Neural cell (in vitro differentiated cells): ENCODE measurements around the gene GPR63. TPM values are rescaled to one million over a fixed set of nuclear protein-coding genes. Genes with fewer than 3 reads are reported as not detected.
A peak's percentile ranks its signal among the peaks of the same experiment; 100 is the strongest.

Experiments
- H2AFZ ChIP-seq: fragments of 200-600, 300-800 bp; sonication (generic), shearing (Covaris generic); 2 replicates; pipeline ENCODE4 v1.6.0; 2014; ENCODE audit warnings: low read depth, mild to moderate bottlenecking, antibody characterized with exemption, low read length, moderate library complexity
- H3F3A ChIP-seq: fragments of 200-600 bp; shearing (Covaris generic); 2 replicates; pipeline ENCODE4 v1.6.1; 2016; ENCODE audit warnings: mild to moderate bottlenecking, moderate library complexity, mixed read lengths, antibody characterized with exemption, low read length; ENCODE audit not compliant: insufficient read depth, poor library complexity, severe bottlenecking
- H3K27ac ChIP-seq: fragments of 200-600, 300-800 bp; sonication (generic), shearing (Covaris generic); 2 replicates; pipeline ENCODE4 v1.5.1; 2014; ENCODE audit warnings: mild to moderate bottlenecking, low read length, moderate library complexity
- H3K27me3 ChIP-seq: fragments of 300-800, 200-600 bp; sonication (generic), shearing (Covaris generic); 2 replicates; pipeline ENCODE4 v1.6.0; 2014; ENCODE audit warnings: mild to moderate bottlenecking, low read depth, low read length, moderate library complexity; ENCODE audit not compliant: insufficient read depth
- H3K36me3 ChIP-seq: fragments of 300-800, 200-600 bp; sonication (generic), shearing (Covaris generic); 2 replicates; pipeline ENCODE4 v1.5.1; 2014; ENCODE audit warnings: mild to moderate bottlenecking, antibody characterized with exemption, low read length, moderate library complexity; ENCODE audit not compliant: insufficient read depth
- H3K4me2 ChIP-seq: fragments of 300-800, 200-600 bp; sonication (generic), shearing (Covaris generic); 2 replicates; pipeline ENCODE4 v1.6.0; 2014; ENCODE audit warnings: mild to moderate bottlenecking, low read length
- H3K4me3 ChIP-seq: fragments of 300-800, 200-600 bp; sonication (generic), shearing (Covaris generic); 2 replicates; pipeline ENCODE4 v1.5.1; 2014; ENCODE audit warnings: mild to moderate bottlenecking, low read length, moderate library complexity
- H3K79me2 ChIP-seq: fragments of 200-600 bp; shearing (Covaris generic); replicated peaks from 2 replicates; pipeline ENCODE4 v1.6.0; 2014; ENCODE audit warnings: mild to moderate bottlenecking, low read length, moderate library complexity; ENCODE audit not compliant: insufficient read depth
- H3K9ac ChIP-seq: fragments of 300-800, 200-600 bp; sonication (generic), shearing (Covaris generic); 2 replicates; pipeline ENCODE4 v1.6.1; 2016; ENCODE audit warnings: mild to moderate bottlenecking, low read length, mixed read lengths
- H3K9me2 ChIP-seq: fragments of 200-600 bp; shearing (Covaris generic); 2 replicates; pipeline ENCODE4 v1.6.1; 2016; ENCODE audit warnings: mild to moderate bottlenecking, low read length, mixed read lengths; ENCODE audit not compliant: insufficient read depth
- H3K9me3 ChIP-seq: fragments of 200-600, 300-800 bp; sonication (generic), shearing (Covaris generic); 2 replicates; pipeline ENCODE4 v1.6.1; 2016; ENCODE audit warnings: mild to moderate bottlenecking, mixed run types, low read length, moderate library complexity, mixed read lengths
- H4K20me1 ChIP-seq: fragments of 200-600 bp; shearing (Covaris generic); 2 replicates; pipeline ENCODE4 v1.6.1; 2016; ENCODE audit warnings: mild to moderate bottlenecking, mixed run types; ENCODE audit not compliant: insufficient read depth
- EP300 ChIP-seq: fragments of 450-650 bp; conservative IDR thresholded peaks from 2 replicates; pipeline ENCODE4 v1.6.1; 2014; ENCODE audit warnings: antibody characterized with exemption, mild to moderate bottlenecking, moderate library complexity; ENCODE audit not compliant: poor library complexity, severe bottlenecking
- EZH2 ChIP-seq: fragments of 200-600, 300-800 bp; shearing (Covaris generic), sonication (generic); IDR thresholded peaks from 2 replicates; pipeline ENCODE4 v1.6.1; 2014; ENCODE audit warnings: antibody characterized with exemption, low read length, borderline replicate concordance, mild to moderate bottlenecking; ENCODE audit not compliant: insufficient read depth, poor library complexity, severe bottlenecking
- MXI1 ChIP-seq: fragments of 450-650 bp; conservative IDR thresholded peaks from 2 replicates; pipeline ENCODE4 v1.6.1; 2014; ENCODE audit warnings: antibody characterized with exemption, mild to moderate bottlenecking; ENCODE audit not compliant: poor library complexity, severe bottlenecking
- POLR2AphosphoS5 ChIP-seq: IDR thresholded peaks from 2 replicates; pipeline ENCODE4 v1.6.1; 2012
- RAD21 ChIP-seq: fragments of 450-650 bp; conservative IDR thresholded peaks from 2 replicates; pipeline ENCODE4 v1.6.1; 2014; ENCODE audit warnings: antibody characterized with exemption, mild to moderate bottlenecking, moderate library complexity
- SMC3 ChIP-seq: fragments of 450-650 bp; conservative IDR thresholded peaks from 2 replicates; pipeline ENCODE4 v1.6.1; 2014; ENCODE audit warnings: antibody characterized with exemption, mild to moderate bottlenecking, moderate library complexity; ENCODE audit not compliant: poor library complexity
- TAF1 ChIP-seq: IDR thresholded peaks from 2 replicates; pipeline ENCODE4 v1.6.1; 2012; ENCODE audit warnings: low read depth
- polyA plus RNA-seq: library from polyadenylated mRNA; depleted of rRNA; stranded (reverse); fragments of >200 nt; gene quantifications from 2 replicates; pipeline ENCODE4 v1.2.3, GENCODE V29; 2014
- TF ChIP-seq, protein P1 (sequence below): fragments of 450-650 bp; IDR thresholded peaks from 2 replicates; pipeline ENCODE4 v1.5.1; 2014; ENCODE audit warnings: antibody characterized with exemption, mild to moderate bottlenecking, moderate library complexity; ENCODE audit not compliant: poor library complexity, severe bottlenecking
- TF ChIP-seq, protein P2 (sequence below): IDR thresholded peaks from 2 replicates; pipeline ENCODE4 v1.6.1; 2012; ENCODE audit warnings: borderline replicate concordance

GPR63 gene
- polyA plus RNA-seq, 1 donor from 2014 or later = 1.6 TPM

DNA sequence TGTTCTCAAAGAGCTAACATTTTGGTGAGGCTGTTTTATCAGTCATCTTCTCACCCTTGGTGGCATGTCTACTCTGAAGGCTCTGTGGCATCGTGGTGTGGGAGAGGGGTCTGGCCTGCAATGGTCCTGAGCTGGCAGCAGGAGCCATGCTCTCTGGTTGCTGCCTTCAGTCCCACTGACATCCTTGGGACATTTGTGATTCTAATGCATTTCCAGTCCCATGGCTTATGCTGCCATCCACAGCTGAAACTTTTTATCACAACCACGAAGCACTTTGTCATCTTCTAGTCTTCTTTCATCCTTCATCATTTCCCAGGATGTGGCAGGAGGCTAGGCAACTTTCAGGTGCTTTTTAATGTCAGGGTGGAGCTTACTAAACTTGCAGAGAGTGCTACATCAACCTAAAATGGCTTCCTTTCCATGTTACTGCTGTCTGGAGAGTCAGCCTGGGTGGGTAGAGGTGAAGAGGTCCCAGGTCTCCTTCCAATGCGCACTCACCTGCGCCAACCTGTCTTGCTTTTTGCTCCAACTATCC, 77.1 kb downstream of the GPR63 start:
- no peaks in the 10 kb centered on the region for H3K27me3 ChIP-seq

DNA sequence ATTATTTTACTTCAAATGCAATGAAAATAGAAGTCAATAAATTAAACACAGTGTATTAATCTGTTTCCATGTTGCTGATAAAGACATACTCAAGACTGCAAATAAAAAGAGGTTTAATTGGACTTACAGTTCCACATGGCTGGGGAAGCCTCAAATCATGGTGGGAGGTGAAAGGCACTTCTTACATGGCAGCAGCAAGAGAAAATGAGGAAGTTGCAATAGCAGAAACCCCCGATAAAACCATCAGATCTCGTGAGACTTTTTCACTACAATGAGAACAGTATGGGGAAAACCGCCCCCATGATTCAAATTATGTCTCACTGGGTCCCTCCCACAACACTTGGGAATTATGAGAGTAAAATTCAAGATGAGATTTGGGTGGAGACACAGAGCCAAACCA, 82.2 kb downstream of the GPR63 start:
- Histone ChIP-seq H3K4me2 (no peak overlapping the region), H3K79me2 (no peaks in the 10 kb centered on the region), H4K20me1 (no peaks in the 10 kb centered on the region), H3F3A (no peaks in the 10 kb centered on the region), H3K9me3 (no peaks in the 10 kb centered on the region), H3K27ac (no peak overlapping the region), H3K27me3 (no peaks in the 10 kb centered on the region), H3K9me2 (no peaks in the 10 kb centered on the region), H3K4me3 (no peak overlapping the region), H3K36me3 (no peaks in the 10 kb centered on the region), H3K9ac (no peak overlapping the region), H2AFZ (no peak overlapping the region)
- TF ChIP-seq SMC3 = no peak
- TF ChIP-seq TAF1 = no peak
- no peak for TF ChIP-seq MXI1
- TF ChIP-seq, protein P1, sequence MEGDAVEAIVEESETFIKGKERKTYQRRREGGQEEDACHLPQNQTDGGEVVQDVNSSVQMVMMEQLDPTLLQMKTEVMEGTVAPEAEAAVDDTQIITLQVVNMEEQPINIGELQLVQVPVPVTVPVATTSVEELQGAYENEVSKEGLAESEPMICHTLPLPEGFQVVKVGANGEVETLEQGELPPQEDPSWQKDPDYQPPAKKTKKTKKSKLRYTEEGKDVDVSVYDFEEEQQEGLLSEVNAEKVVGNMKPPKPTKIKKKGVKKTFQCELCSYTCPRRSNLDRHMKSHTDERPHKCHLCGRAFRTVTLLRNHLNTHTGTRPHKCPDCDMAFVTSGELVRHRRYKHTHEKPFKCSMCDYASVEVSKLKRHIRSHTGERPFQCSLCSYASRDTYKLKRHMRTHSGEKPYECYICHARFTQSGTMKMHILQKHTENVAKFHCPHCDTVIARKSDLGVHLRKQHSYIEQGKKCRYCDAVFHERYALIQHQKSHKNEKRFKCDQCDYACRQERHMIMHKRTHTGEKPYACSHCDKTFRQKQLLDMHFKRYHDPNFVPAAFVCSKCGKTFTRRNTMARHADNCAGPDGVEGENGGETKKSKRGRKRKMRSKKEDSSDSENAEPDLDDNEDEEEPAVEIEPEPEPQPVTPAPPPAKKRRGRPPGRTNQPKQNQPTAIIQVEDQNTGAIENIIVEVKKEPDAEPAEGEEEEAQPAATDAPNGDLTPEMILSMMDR = no peak

More for the DNA sequence above, 77.1 kb downstream of the GPR63 start:
- Histone ChIP-seq H3K9me2 (no peaks in the 10 kb centered on the region), H3K27ac (no peak overlapping the region), H3K9me3 (no peaks in the 10 kb centered on the region), H4K20me1 (no peaks in the 10 kb centered on the region), H3K4me2 (no peak overlapping the region), H3F3A (no peaks in the 10 kb centered on the region), H3K4me3 (no peak overlapping the region), H2AFZ (no peak overlapping the region), H3K79me2 (no peaks in the 10 kb centered on the region), H3K36me3 (no peaks in the 10 kb centered on the region), H3K9ac (no peak overlapping the region)
- TF ChIP-seq RAD21 (peak; percentile 49), SMC3 (peak; percentile 33), POLR2AphosphoS5 (no peak), EP300 (no peak)
- TF ChIP-seq, protein P1 = no peak

DNA sequence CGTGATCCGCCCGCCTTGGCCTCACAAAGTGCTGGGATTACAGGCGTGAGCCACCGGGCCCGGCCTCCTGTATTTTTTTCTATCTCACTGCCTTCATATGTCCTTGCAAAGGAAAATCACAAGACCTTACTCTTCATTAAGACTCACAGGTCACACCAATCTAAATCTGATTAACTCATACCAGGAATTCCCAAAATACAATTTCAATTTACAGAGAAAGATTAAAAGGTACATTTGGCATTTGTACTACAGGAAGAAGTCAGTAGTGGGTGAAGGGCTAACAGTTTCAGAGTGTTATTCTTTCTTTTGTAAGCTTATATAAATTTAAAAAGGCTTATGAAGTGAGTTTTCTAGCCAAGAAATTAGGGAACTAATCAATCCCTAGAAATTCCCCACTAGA, 87.4 kb downstream of the GPR63 start:
- no peak overlapping the region for H2AFZ ChIP-seq
- H3K36me3 ChIP-seq = no peaks in the 10 kb centered on the region
- H3K9me3 ChIP-seq = no peaks in the 10 kb centered on the region
- H3K4me3 ChIP-seq = no peak overlapping the region
- H3K27me3 ChIP-seq = no peaks in the 10 kb centered on the region
- H3K79me2 ChIP-seq = no peaks in the 10 kb centered on the region
- no peak overlapping the region for H3K4me2 ChIP-seq
- no peak overlapping the region for H3K9ac ChIP-seq
- H3K27ac ChIP-seq = no peak overlapping the region
- H4K20me1 ChIP-seq = no peaks in the 10 kb centered on the region
- H3K9me2 ChIP-seq = no peaks in the 10 kb centered on the region
- TF ChIP-seq MXI1 (no peak), POLR2AphosphoS5 (no peak), RAD21 (no peak), SMC3 (no peak), EZH2 (no peak), TAF1 (no peak), EP300 (no peak)
- TF ChIP-seq, protein P1 = no peak
- TF ChIP-seq, protein P2, sequence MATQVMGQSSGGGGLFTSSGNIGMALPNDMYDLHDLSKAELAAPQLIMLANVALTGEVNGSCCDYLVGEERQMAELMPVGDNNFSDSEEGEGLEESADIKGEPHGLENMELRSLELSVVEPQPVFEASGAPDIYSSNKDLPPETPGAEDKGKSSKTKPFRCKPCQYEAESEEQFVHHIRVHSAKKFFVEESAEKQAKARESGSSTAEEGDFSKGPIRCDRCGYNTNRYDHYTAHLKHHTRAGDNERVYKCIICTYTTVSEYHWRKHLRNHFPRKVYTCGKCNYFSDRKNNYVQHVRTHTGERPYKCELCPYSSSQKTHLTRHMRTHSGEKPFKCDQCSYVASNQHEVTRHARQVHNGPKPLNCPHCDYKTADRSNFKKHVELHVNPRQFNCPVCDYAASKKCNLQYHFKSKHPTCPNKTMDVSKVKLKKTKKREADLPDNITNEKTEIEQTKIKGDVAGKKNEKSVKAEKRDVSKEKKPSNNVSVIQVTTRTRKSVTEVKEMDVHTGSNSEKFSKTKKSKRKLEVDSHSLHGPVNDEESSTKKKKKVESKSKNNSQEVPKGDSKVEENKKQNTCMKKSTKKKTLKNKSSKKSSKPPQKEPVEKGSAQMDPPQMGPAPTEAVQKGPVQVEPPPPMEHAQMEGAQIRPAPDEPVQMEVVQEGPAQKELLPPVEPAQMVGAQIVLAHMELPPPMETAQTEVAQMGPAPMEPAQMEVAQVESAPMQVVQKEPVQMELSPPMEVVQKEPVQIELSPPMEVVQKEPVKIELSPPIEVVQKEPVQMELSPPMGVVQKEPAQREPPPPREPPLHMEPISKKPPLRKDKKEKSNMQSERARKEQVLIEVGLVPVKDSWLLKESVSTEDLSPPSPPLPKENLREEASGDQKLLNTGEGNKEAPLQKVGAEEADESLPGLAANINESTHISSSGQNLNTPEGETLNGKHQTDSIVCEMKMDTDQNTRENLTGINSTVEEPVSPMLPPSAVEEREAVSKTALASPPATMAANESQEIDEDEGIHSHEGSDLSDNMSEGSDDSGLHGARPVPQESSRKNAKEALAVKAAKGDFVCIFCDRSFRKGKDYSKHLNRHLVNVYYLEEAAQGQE = no peak
- H3F3A ChIP-seq = no peaks in the 10 kb centered on the region
